IMR-90 (cell line): ENCODE measurements around the gene C12orf60. TPM values are rescaled to one million over a fixed set of nuclear protein-coding genes. Genes with fewer than 3 reads are reported as not detected.

Source experiments
- ATAC-seq: fragments of 200-7000 bp; cut with Tn5 transposase; 2 replicates; pipeline ENCODE4 v1.9.1; 2020; ENCODE audit warnings: low read depth, mild to moderate bottlenecking, moderate library complexity
- BruUV-seq: library from RNA; stranded (reverse); fragments of 400-500 nt; replicated peaks from 2 replicates; lab custom pipeline; 2021; lab: Mats Ljungman, UMichigan
- CTCF ChIA-PET: fragments of 300-600 bp; formaldehyde crosslinking; extraction: SDS; loops from one replicate; lab custom pipeline; 2021; ENCODE audit warnings: antibody characterized with exemption; lab: Yijun Ruan, JAX
- POLR2A ChIA-PET: fragments of 300-600 bp; sonication (Branson Sonifier 250); formaldehyde crosslinking; loops from one replicate; lab custom pipeline; 2022; ENCODE audit warnings: antibody characterized with exemption; ENCODE audit not compliant: unreplicated experiment; lab: Charles Lee
- DNase-seq: peaks from one replicate; pipeline ENCODE4 v3.0.0; 2013
- H2AFZ ChIP-seq: replicated peaks from 2 replicates; pipeline ENCODE3; 2013; ENCODE audit warnings: low read length, mild to moderate bottlenecking; ENCODE audit not compliant: poor library complexity
- H2AK5ac ChIP-seq: 2 replicates; pipeline ENCODE4 v1.6.1; 2013; ENCODE audit warnings: low read depth, low read length, inconsistent platforms
- H2AK9ac ChIP-seq: replicated peaks from 2 replicates; pipeline ENCODE3; 2013; ENCODE audit warnings: mild to moderate bottlenecking, low read depth, low read length, moderate library complexity; ENCODE audit not compliant: poor library complexity
- H2BK120ac ChIP-seq: 2 replicates; pipeline ENCODE4 v1.6.1; 2013; ENCODE audit warnings: low read depth, low read length, inconsistent platforms
- H2BK15ac ChIP-seq: 3 replicates; pipeline ENCODE4 v1.6.1; 2013; ENCODE audit warnings: low read depth, low read length, inconsistent platforms
- H2BK20ac ChIP-seq: 2 replicates; pipeline ENCODE4 v1.6.1; 2013; ENCODE audit warnings: low read depth, mild to moderate bottlenecking, inconsistent platforms, low read length, moderate library complexity
- H2BK5ac ChIP-seq: 2 replicates; pipeline ENCODE4 v1.6.1; 2013; ENCODE audit warnings: mild to moderate bottlenecking, low read depth, low read length, inconsistent platforms; ENCODE audit not compliant: poor library complexity, severe bottlenecking
- H3K14ac ChIP-seq: replicated peaks from 2 replicates; pipeline ENCODE4 v1.6.1; 2013; ENCODE audit warnings: low read depth, low read length, inconsistent platforms
- H3K18ac ChIP-seq: 2 replicates; pipeline ENCODE4 v1.6.1; 2013; ENCODE audit warnings: low read depth, low read length, control low read depth
- H3K23ac ChIP-seq: 2 replicates; pipeline ENCODE4 v1.6.1; 2013; ENCODE audit warnings: low read depth, low read length, inconsistent platforms
- H3K27ac ChIP-seq: 2 replicates; pipeline ENCODE4 v1.5.1; 2013; ENCODE audit warnings: mild to moderate bottlenecking, control low read depth, low read length; ENCODE audit not compliant: insufficient read depth
- H3K27me3 ChIP-seq: 2 replicates; pipeline ENCODE4 v1.6.1; 2013; ENCODE audit warnings: low read length; ENCODE audit not compliant: control insufficient read depth, insufficient read depth
- H3K36me3 ChIP-seq: 2 replicates; pipeline ENCODE4 v1.6.1; 2013; ENCODE audit warnings: low read length, mixed read lengths; ENCODE audit not compliant: control insufficient read depth, insufficient read depth
- H3K4ac ChIP-seq: 2 replicates; pipeline ENCODE4 v1.6.1; 2013; ENCODE audit warnings: low read depth, low read length, inconsistent platforms
- H3K4me1 ChIP-seq: 2 replicates; pipeline ENCODE4 v1.6.1; 2013; ENCODE audit warnings: low read length, mixed read lengths; ENCODE audit not compliant: control insufficient read depth, insufficient read depth
- H3K4me2 ChIP-seq: 2 replicates; pipeline ENCODE4 v1.6.1; 2013; ENCODE audit warnings: low read depth, mild to moderate bottlenecking, control low read depth, low read length, moderate library complexity
- H3K4me3 ChIP-seq: 2 replicates; pipeline ENCODE4 v1.5.1; 2013; ENCODE audit warnings: low read depth, mild to moderate bottlenecking, control low read depth, low read length, moderate library complexity; ENCODE audit not compliant: insufficient read depth
- H3K56ac ChIP-seq: 2 replicates; pipeline ENCODE4 v1.6.1; 2013; ENCODE audit warnings: low read length, inconsistent platforms; ENCODE audit not compliant: insufficient read depth; ENCODE audit errors: extremely low read depth
- H3K79me1 ChIP-seq, 2 experiments: 2 replicates each; pipeline ENCODE4 v1.6.1; 2013; ENCODE audit warnings: low read length in 2 of 2, inconsistent platforms in 1 of 2, low read depth in 1 of 2
- H3K9ac ChIP-seq: 2 replicates; pipeline ENCODE4 v1.6.1; 2013; ENCODE audit warnings: low read depth, low read length, control low read depth
- H3K9me1 ChIP-seq: 2 replicates; pipeline ENCODE4 v1.6.1; 2013; ENCODE audit warnings: low read length, inconsistent platforms; ENCODE audit not compliant: insufficient read depth
- H3K9me3 ChIP-seq: 2 replicates; pipeline ENCODE4 v1.6.1; 2013; ENCODE audit warnings: low read length; ENCODE audit not compliant: control insufficient read depth, insufficient read depth
- H4K20me1 ChIP-seq: 2 replicates; pipeline ENCODE4 v1.6.1; 2013; ENCODE audit warnings: low read length, inconsistent platforms; ENCODE audit not compliant: insufficient read depth
- H4K5ac ChIP-seq: 2 replicates; pipeline ENCODE4 v1.6.1; 2013; ENCODE audit warnings: mild to moderate bottlenecking, low read depth, low read length, control low read depth
- H4K8ac ChIP-seq, 2 experiments: 2 replicates each; pipeline ENCODE4 v1.6.1; 2013; ENCODE audit warnings: low read depth in 2 of 2, low read length in 2 of 2, control low read depth in 1 of 2, inconsistent platforms in 1 of 2
- H4K91ac ChIP-seq: 2 replicates; pipeline ENCODE4 v1.6.1; 2013; ENCODE audit warnings: low read depth, low read length, inconsistent platforms; ENCODE audit not compliant: insufficient read depth
- BHLHE40 ChIP-seq: fragments of 150-350 bp; IDR thresholded peaks from 2 replicates; pipeline ENCODE4 v1.6.1; 2016; ENCODE audit warnings: mild to moderate bottlenecking, low read depth, low read length
- CEBPB ChIP-seq: IDR thresholded peaks from 2 replicates; pipeline ENCODE4 v1.6.1; 2012; ENCODE audit warnings: low read depth, low read length, improper control_type of control experiment
- MAFK ChIP-seq: IDR thresholded peaks from 2 replicates; pipeline ENCODE4 v1.6.1; 2012; ENCODE audit warnings: low read depth, low read length, improper control_type of control experiment
- MXI1 ChIP-seq: IDR thresholded peaks from 2 replicates; pipeline ENCODE4 v1.6.1; 2012; ENCODE audit warnings: low read depth, mild to moderate bottlenecking, low read length, moderate library complexity, borderline replicate concordance
- NFE2L2 ChIP-seq: fragments of 150-350 bp; IDR thresholded peaks from 2 replicates; pipeline ENCODE4 v1.6.1; 2016; ENCODE audit warnings: low read depth, mild to moderate bottlenecking, low read length
- POLR2A ChIP-seq: IDR thresholded peaks from 2 replicates; pipeline ENCODE4 v1.6.1; 2012; ENCODE audit warnings: mild to moderate bottlenecking, low read depth, low read length
- RFX5 ChIP-seq: IDR thresholded peaks from 2 replicates; pipeline ENCODE4 v1.8.0; 2012; ENCODE audit warnings: low read depth, mild to moderate bottlenecking, low read length, moderate library complexity
- dilution Hi-C: fragments of 300-500 bp; cut with HindIII; formaldehyde crosslinking; loops from one replicate; pipeline ENCODE4 v1.14.3; 2018; ENCODE audit warnings: low sequenced_read_pairs; ENCODE audit not compliant: unreplicated experiment
- in situ Hi-C: fragments of 300-500 bp; cut with MboI; formaldehyde crosslinking; loops from 3 replicates; pipeline ENCODE4 v1.14.3; 2019; ENCODE audit warnings: low sequenced_read_pairs, inconsistent platforms, mixed read lengths
- intact Hi-C: fragments of 100-400 bp; cut with micrococcal nuclease; formaldehyde crosslinking; loops from 2 replicates; pipeline ENCODE4 v1.10.0; 2022
- polyA plus RNA-seq, 3 experiments: library from polyadenylated mRNA; depleted of rRNA; stranded (reverse); fragments of >200 nt; gene quantifications; 2 replicates each; pipeline ENCODE4 v1.2.3, GENCODE V29; 2012; ENCODE audit warnings: low replicate concordance in 1 of 3
- total RNA-seq: library from RNA; depleted of rRNA; stranded (reverse); fragments of >200 nt; gene quantifications from 2 replicates; pipeline ENCODE4 v1.2.3, GENCODE V29; 2012
- TF ChIP-seq, protein P1 (sequence below): conservative IDR thresholded peaks from 2 replicates; pipeline ENCODE4 v1.5.1; 2012; ENCODE audit warnings: mild to moderate bottlenecking, low read depth, low read length, improper control_type of control experiment

C12orf60 gene
- total and polyA plus RNA-seq, 2 of the 4 experiments (the other 2 are of a cell fraction) = 1.1 TPM

DNA sequence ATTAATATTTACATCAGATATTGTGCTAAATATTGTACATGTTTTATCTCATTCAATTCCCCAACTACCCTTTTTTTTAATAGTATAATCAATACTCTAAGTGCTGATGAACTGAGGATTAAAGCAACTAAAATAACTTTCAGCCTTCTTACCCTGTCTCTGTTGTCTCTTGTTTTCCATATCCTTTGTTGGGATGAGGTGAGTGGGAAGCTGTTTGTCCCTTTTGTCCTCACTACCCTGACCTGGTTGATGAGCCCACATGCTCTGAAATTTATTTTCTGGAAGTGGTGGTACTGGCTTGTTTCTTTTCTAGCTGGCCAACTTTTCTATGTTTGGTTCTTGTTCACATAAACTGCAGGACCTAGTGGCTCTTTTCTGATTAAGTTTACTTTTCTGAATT lies 49.4 kb downstream of the C12orf60 start:
- ChIA-PET POLR2A (no interaction called here), CTCF (interaction anchor here (0.6 to 1.1 kb wide), 2 partner anchors 18 to 40 kb away, joined by 3 read pairs; no protein-coding TSS in a partner anchor)
- no peak overlapping the region for H3K4me3 ChIP-seq
- no peaks in the 10 kb centered on the region; the same call in 1 of the 2 replicates for H3K9me1 ChIP-seq
- no peak overlapping the region for H2BK15ac ChIP-seq
- H3K9me3 ChIP-seq = no peaks in the 10 kb centered on the region
- ATAC-seq = no peak
- H2BK120ac ChIP-seq = no peak overlapping the region
- in situ Hi-C loops = no loop called here
- H3K4me1 ChIP-seq = peaks cover 2% of the 10 kb centered on the region; the same call in 1 of the 2 replicates
- no TSS peak for BruUV-seq
- intact Hi-C loops = no loop called here
- no peak overlapping the region for H3K14ac ChIP-seq
- H4K5ac ChIP-seq = no peak overlapping the region
- no peak overlapping the region for H3K23ac ChIP-seq
- H3K27me3 ChIP-seq = no peaks in the 10 kb centered on the region
- dilution Hi-C loops = no loop called here
- TF ChIP-seq CEBPB (no peak), RFX5 (no peak), MAFK (no peak), NFE2L2 (no peak), POLR2A (no peak), BHLHE40 (no peak), MXI1 (no peak)
- TF ChIP-seq, protein P1, sequence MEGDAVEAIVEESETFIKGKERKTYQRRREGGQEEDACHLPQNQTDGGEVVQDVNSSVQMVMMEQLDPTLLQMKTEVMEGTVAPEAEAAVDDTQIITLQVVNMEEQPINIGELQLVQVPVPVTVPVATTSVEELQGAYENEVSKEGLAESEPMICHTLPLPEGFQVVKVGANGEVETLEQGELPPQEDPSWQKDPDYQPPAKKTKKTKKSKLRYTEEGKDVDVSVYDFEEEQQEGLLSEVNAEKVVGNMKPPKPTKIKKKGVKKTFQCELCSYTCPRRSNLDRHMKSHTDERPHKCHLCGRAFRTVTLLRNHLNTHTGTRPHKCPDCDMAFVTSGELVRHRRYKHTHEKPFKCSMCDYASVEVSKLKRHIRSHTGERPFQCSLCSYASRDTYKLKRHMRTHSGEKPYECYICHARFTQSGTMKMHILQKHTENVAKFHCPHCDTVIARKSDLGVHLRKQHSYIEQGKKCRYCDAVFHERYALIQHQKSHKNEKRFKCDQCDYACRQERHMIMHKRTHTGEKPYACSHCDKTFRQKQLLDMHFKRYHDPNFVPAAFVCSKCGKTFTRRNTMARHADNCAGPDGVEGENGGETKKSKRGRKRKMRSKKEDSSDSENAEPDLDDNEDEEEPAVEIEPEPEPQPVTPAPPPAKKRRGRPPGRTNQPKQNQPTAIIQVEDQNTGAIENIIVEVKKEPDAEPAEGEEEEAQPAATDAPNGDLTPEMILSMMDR = no peak
- H4K91ac ChIP-seq = no peak overlapping the region
- no peak overlapping the region for H3K4ac ChIP-seq
- no peak overlapping the region for H3K18ac ChIP-seq
- H3K9ac ChIP-seq = no peak overlapping the region
- no peak overlapping the region for H2AFZ ChIP-seq
- no peak overlapping the region for H3K56ac ChIP-seq
- no peak overlapping the region for H3K27ac ChIP-seq
- H2BK20ac ChIP-seq = no peak overlapping the region
- H3K79me1 ChIP-seq = no peaks in the 10 kb centered on the region
- H4K8ac ChIP-seq = no peak overlapping the region
- H3K36me3 ChIP-seq = no peaks in the 10 kb centered on the region
- H2BK5ac ChIP-seq = no peak overlapping the region
- no peak overlapping the region for H2AK9ac ChIP-seq
- no peaks in the 10 kb centered on the region for H4K20me1 ChIP-seq
- H2AK5ac ChIP-seq = no peak overlapping the region
- DNase-seq = no peak
- H3K4me2 ChIP-seq = no peak overlapping the region
